T47D (cell line): ENCODE data around the gene BARHL2.

Experiments
- DNase-seq, 2 experiments: peaks; one replicate each; pipeline versions ENCODE4 v3.0.0 to v3.0.0-alpha.2; 2011 to 2012; ENCODE audit warnings: low read depth in 1 of 2, low spot score in 1 of 2
- JUND ChIP-seq: IDR thresholded peaks from 2 replicates; pipeline ENCODE4 v1.6.1; 2012; ENCODE audit warnings: low read depth
- in situ Hi-C: cut with HindIII; loops from 2 replicates; pipeline ENCODE4 v1.10.0; 2016; ENCODE audit warnings: low sequenced_read_pairs, low pct_unique_long_range_greater_than_20kb

The BARHL2 gene

DNA sequence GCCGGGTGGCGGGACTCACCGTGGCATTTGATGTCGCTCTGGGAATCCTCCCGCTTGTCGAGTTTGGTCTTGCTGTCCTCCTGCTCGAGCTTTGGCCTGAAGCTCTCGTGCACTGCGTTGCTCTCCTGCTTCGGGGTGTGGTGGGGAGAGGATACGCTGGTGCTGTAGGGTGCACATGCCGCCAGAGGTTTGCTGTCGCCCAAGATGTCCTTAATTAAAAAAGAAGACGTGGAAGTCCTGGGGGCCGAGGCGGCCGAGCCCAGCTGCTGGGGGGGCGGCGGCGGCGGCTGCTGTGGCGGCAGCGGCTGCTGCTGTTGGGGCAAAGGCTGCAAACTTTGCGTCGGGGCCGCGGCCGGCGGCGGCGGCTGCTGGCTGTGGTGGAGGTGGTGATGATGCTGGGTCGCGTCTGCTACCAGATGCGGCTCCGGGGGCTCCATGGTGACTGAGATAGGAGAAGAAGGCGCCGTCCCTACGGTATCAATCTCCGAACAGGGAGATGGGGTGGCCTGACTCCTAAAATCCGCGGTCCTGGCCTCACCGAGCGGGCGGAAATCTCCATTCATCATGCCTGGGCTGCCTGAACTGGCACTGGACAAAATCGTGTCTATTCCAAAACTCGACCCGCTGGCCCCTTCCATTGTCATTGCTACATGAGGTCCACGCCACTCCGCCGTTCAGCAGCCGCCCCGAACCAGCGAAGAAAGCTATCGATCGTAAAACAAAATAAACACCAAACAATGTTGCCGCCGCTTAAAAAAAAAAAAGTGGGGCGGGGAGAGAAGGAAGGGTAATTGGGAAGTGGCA is at the start of gene BARHL2:
Gene BARHL2 (minus strand): TSS at position 751 of the 804 bp plus-strand sequence. CDS start 107 bp downstream, at position 644.
- no peak for DNase-seq
- TF ChIP-seq JUND = no peak
- in situ Hi-C loops = no loop called here

DNA sequence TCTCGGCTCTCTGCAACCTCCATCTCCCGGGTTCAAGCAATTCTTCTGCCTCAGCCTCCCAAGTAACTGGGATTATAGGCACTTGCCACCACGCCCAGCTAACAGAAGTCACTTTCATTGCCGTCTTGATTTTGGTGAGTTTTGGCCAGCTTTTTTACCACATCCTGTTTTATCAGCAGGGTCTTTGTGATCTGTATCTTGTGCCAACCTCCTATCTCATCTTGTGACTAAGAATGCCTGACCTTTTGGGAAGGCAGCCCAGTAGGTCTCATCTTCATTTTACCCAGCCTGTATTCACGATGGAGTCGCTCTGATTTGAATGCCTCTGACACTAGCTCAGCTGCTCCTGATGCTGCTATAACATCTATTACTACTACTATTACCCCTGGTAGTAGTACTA is 46.8 kb upstream of the BARHL2 start:
- no peak for DNase-seq
- no peak for TF ChIP-seq JUND

DNA sequence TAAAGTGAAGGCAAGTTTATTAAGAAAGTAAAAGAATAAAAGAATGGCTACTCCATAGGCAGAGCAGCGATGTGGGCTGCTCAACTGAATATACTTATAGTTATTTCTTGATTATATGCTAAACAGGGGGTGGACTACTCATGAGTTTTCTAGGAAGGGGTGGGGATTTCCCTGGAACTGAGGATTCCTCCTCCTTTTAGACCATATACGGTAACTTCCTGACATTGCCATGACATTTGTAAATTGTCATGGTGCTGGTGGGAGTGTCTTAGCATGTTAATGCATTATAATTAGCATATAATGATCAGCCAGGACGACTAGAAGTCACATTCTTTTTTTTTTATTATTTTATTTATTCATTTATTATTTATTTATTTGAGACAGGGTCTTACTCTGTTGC is 46.4 kb upstream of the BARHL2 start:
- in situ Hi-C loops = no loop called here
- no peak for TF ChIP-seq JUND
- DNase-seq = no peak

More for the DNA sequence above, 46.8 kb upstream of the BARHL2 start:
- in situ Hi-C loops = no loop called here

DNA sequence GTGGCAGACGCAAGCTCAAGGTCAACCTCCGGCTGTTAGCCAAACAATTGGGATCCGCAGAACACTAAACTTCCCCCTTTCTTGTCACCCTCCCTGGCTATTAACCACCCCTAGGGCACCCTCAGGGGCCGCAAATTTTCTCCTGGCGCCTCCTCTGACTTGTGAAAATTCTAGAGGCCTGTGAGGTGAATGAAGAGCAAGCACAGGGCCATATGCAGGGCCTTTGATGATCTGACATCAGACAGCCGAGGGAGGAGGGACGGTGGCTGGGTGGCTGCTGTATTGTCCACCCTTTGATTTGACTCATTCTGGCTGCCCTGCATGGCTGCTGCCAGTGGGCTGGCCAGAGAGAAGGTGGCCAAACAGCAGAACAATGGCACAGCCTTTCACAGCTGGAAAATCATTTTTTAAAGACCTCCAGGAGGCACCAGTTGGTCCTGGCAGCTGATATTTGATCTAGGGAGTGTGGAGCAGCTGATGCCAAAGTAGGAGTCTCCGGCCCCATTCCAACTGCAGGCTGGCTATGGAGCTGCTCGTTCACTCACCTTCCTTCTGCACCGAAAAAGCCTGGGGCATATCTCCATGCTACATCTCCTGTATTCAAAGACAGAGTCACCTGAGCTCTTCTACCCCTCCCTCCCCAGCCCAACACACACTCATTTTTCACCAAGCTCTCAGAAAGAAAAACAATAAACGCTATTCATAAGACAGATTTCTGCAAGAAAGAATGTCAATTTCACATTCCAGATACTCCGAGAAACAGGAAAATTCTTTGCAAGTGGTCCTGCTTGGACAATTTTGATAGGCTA is 44.9 kb upstream of the BARHL2 start:
- DNase-seq = peak in 1 of 2 experiments; percentile 12

DNA sequence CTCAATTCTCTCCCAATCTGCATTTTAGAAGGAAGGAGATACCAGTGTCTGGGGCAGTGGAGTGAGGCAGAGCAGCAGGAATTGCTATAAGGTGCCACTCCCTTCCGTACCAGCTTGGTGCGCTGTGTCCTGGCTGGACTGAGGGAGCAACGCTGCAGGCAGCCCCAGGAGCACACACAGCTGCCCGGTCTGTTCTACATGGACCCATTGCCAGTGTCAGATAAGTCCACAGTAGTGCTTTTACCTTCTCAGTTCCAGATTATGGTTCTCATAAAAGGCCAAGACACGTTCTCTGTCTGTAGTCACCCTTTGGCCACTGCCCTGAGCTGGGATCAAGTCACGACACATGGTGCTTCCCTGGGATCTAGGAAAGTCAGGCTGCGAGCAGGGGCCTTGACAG is 44.1 kb upstream of the BARHL2 start:
- in situ Hi-C loops = no loop called here

More for the DNA sequence above, 44.9 kb upstream of the BARHL2 start:
- no peak for TF ChIP-seq JUND
- in situ Hi-C loops = no loop called here

DNA sequence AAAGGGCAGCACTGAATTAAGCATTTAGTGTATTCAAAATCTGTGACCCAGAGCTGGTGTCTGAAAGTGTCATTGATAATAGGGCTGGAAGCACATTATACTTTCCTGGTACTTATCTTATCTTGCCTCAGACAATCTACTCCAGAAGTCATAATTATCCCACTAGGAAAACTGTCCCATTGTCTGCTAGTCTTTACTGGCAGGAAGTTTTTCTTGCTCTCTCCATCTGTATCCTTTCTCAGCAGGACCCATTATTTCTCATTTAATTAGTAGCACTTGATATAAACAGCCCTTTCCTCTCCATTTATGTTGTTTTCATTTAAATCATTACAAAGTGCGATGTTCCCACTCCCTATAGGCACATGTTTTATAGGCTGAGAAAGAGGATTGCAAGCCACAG is 36.5 kb upstream of the BARHL2 start:
- DNase-seq = no peak
- in situ Hi-C loops = no loop called here
- no peak for TF ChIP-seq JUND

More for the DNA sequence above, 44.1 kb upstream of the BARHL2 start:
- peak in 1 of 2 experiments; percentile 1 for DNase-seq
- TF ChIP-seq JUND = no peak

DNA sequence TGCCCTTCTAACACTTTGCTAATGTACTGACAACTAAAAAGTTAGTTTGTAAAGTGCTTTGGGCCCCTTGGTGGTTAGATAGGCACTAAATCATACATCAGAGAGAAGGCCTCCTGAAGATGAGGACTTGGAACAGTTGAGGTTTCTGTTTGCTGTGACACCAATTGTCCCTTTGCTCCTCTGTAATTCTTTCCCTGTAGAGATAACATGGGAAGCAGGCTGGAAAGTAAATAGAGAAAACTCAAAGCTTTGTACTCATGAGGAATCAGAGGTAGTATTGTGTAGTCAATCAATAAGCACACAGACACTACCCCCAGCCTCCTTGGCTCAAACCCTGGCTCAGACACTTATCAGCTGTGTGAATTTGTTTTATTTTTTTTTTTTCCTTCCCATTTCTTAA is 31.6 kb upstream of the BARHL2 start:
- in situ Hi-C loops = no loop called here
- no peak for TF ChIP-seq JUND
- no peak for DNase-seq

DNA sequence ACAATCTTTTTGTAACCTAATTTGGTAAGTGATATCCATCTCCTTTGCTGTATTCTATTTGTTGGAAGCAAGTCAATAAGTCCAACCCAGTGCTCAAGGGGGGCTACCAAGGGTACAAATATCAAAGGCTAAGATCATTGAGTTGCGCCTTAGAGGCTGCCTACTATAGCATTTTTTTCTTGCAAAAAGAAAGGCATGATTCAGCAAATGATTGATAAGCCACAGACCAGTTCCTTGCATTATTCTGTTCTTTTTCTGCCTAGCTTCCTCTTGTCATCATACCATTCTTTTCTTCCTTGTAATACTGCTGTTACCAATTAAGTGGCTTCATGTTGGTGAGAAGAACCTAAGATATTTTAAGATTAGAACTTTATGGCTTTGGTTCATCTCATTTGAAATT is 29.8 kb upstream of the BARHL2 start:
- no peak for TF ChIP-seq JUND
- in situ Hi-C loops = no loop called here
- no peak for DNase-seq

DNA sequence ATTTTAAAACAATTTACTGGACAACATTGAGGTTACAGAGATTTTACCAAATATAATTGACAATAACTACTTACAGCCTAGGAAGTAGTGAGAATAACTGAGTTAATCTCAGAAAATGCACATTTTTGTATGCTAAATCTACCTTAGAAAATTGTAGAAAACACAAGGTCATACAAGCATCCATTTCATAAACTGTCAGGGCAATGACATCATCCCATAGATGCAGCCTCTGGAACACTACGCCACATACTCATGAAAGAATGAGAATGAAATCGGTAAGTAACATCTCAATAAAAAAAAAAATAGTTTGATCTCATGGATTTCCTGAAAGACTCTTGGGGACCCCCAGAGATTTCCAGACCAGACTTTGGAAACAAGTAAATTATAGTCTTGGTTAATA is 28.9 kb upstream of the BARHL2 start:
- DNase-seq = no peak
- in situ Hi-C loops = no loop called here
- no peak for TF ChIP-seq JUND

DNA sequence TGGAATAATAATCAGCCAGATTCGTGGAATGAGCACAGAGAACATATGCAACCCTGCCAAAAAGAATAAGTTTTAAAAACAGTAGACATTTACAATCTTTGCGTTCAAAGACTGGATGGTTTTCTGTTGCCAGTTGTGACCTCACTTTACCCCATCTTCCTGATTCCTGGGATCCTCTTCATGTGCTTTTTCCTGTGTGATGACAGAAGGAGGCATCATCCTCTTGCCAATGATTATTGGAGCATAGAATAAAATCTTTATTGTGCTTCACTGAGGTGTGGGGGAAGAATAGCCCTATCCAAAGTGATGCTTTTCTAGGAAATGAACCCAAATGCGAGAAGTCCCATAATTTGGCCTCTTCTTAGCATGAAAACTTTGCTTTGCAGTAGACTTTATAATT is 15.0 kb upstream of the BARHL2 start:
- no peak for TF ChIP-seq JUND
- no peak for DNase-seq

DNA sequence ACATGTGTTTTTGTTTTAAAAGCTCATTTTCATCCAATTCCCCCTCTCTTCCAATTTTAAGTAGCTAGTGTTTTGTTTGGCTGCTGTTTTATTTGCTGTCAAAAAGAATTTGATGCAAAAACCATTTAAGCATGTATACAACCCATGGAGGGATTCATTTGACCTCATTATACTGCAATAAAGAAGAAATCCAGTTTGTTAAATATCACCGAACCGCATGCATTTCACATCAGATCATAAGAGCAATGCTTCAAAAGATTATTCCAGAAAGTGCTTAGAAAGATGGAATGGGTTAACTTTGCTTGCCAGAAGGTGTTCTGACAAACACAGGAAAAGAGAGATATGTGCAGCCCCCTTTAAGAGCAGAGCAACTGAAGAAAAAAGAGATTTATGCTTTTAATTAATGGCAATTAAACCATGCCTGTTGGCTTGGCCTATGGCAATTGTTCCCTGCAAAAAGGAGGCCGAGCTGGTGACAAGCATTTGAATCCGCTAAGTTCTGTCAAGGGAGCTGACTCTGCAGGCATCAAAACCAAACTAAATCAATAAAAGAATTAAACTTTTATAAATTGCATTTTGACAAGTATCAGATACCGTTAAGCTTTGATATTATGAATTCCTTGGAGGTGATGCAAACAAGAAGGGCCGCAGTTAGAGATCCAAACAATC is 14.4 kb upstream of the BARHL2 start:
- TF ChIP-seq JUND = no peak
- no peak for DNase-seq
- in situ Hi-C loops = no loop called here

More for the DNA sequence above, 15.0 kb upstream of the BARHL2 start:
- in situ Hi-C loops = no loop called here

DNA sequence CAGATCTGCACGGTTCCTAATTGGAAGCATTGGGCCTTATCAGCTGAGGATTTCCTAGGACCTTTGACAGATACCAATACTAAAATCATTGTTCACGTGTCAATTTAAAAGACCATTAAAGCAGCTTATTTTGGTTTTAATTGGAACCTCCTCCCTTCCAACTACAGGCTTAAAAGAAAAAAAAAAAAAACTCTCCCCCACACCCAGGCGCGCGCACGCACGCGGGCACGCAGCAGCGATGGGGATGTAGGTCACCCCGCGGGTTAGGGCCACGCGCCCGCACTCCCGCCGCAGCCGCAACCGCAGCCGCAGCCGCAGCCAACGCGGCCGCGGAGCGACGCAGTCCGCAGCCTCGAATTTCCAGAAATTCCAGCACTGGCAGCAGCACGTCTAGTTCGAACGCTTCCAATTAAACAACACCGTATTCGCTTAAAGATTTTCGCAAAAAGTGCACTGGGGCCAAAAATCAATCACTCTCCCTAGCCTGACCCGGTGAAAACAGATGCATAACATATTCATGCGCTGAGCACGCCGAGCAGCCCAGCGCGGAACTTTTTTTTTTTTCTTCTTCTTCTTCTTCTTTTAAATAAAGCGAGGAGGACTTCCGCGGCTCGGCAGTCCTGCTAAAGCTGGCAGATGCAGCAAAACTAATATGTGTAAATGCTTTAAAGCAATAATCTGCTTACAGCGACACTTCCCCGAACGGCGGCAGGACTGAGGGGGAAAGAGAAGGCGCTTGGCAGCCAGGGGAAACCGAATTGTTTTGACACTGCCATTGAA is 13.3 kb upstream of the BARHL2 start:
- in situ Hi-C loops = no loop called here
- no peak for DNase-seq
- TF ChIP-seq JUND = no peak
